GM18499 (cell line): ENCODE data around the gene FGF1.

ENCODE experiments used
- ATAC-seq: cut with Tn5 transposase; IDR thresholded peaks from one replicate; pipeline ENCODE4 v1.9.1; 2021; ENCODE audit warnings: moderate number of reproducible peaks; ENCODE audit not compliant: insufficient read depth, unreplicated experiment

The FGF1 gene

GRCh38 chr5:142697356-142698255 is 11.7 kb upstream of the FGF1 start:
- ATAC-seq: no peak

- ATAC-seq: no peak
Measured at GRCh38 chr5:142696379-142696778, 10.5 kb upstream of the FGF1 start.

- no peak for ATAC-seq
Measured at GRCh38 chr5:142694092-142694856, 8.4 kb upstream of the FGF1 start.

GRCh38 chr5:142692321-142692894 is 6.5 kb upstream of the FGF1 start:
- ATAC-seq: no peak

- no peak for ATAC-seq
Measured at GRCh38 chr5:142690667-142691066, 4.8 kb upstream of the FGF1 start.

GRCh38 chr5:142689081-142689480 is 3.2 kb upstream of the FGF1 start:
- no peak for ATAC-seq

GRCh38 chr5:142688281-142688989 is 2.5 kb upstream of the FGF1 start:
- no peak for ATAC-seq

GRCh38 chr5:142686968-142687367 is 1.1 kb upstream of the FGF1 start:
- no peak for ATAC-seq

- no peak for ATAC-seq
Measured at GRCh38 chr5:142686210-142686734, 382 bp upstream of the FGF1 start.

- ATAC-seq: no peak
Measured at GRCh38 chr5:142684508-142685041, 1.3 kb downstream of the FGF1 start.

GRCh38 chr5:142683881-142684505 is 1.9 kb downstream of the FGF1 start:
- no peak for ATAC-seq

- ATAC-seq: no peak
Measured at GRCh38 chr5:142683116-142683515, 2.8 kb downstream of the FGF1 start.

GRCh38 chr5:142680605-142681259 is 5.2 kb downstream of the FGF1 start:
- ATAC-seq: no peak

- ATAC-seq: no peak
Measured at GRCh38 chr5:142679744-142680143, 6.1 kb downstream of the FGF1 start.

- ATAC-seq: no peak
Measured at GRCh38 chr5:142678529-142678928, 7.4 kb downstream of the FGF1 start.

GRCh38 chr5:142677198-142677597 is 8.7 kb downstream of the FGF1 start:
- no peak for ATAC-seq

GRCh38 chr5:142676318-142676717 is 9.6 kb downstream of the FGF1 start:
- no peak for ATAC-seq

GRCh38 chr5:142674531-142675469 is 11.1 kb downstream of the FGF1 start:
- no peak for ATAC-seq
